Endothelial cell of umbilical vein (primary cell): ENCODE measurements around the gene ATXN1.

Source experiments
- EZH2 ChIP-seq: IDR thresholded peaks from 2 replicates; pipeline ENCODE4 v1.6.1; 2012; ENCODE audit warnings: borderline replicate concordance, low read depth, mild to moderate bottlenecking, moderate library complexity, low read length, inconsistent platforms; ENCODE audit not compliant: severe bottlenecking
- MAX ChIP-seq: IDR thresholded peaks from 2 replicates; pipeline ENCODE4 v1.6.1; 2011; ENCODE audit not compliant: insufficient read depth, insufficient read length

GRCh38 chr6:16512544-16513290, 248.5 kb downstream of the ATXN1 start:
- no peak for TF ChIP-seq MAX
- TF ChIP-seq EZH2 = no peak
